Activated naive CD8-positive, alpha-beta T cell treated with anti-CD3 and anti-CD28 coated beads, Interleukin-2, amount 50 U/mL, for 24 hours (primary cell): ENCODE results near the gene CD27.

Experiments used
- ATAC-seq: fragments of 150-1000 bp; cut with Tn5 transposase; one replicate; pipeline ENCODE4 v1.10.0; 2021
- DNase-seq: peaks from one replicate; pipeline ENCODE4 v3.0.0; 2021
- H3K27ac Mint-ChIP-seq: one replicate; pipeline ENCODE4 v1.8.0; 2021; ENCODE audit warnings: mild to moderate bottlenecking, mixed read lengths
- H3K27me3 Mint-ChIP-seq: one replicate; pipeline ENCODE4 v1.8.0; 2021; ENCODE audit warnings: mixed read lengths
- H3K36me3 Mint-ChIP-seq: one replicate; pipeline ENCODE4 v1.8.0; 2021; ENCODE audit warnings: low read depth, mixed read lengths
- H3K4me1 Mint-ChIP-seq: one replicate; pipeline ENCODE4 v1.8.0; 2021; ENCODE audit warnings: mixed read lengths
- H3K4me3 Mint-ChIP-seq: one replicate; pipeline ENCODE4 v1.8.0; 2021; ENCODE audit warnings: mild to moderate bottlenecking, moderate library complexity, mixed read lengths
- H3K9me3 Mint-ChIP-seq: one replicate; pipeline ENCODE4 v1.8.0; 2021; ENCODE audit warnings: mixed read lengths

The CD27 gene

DNA sequence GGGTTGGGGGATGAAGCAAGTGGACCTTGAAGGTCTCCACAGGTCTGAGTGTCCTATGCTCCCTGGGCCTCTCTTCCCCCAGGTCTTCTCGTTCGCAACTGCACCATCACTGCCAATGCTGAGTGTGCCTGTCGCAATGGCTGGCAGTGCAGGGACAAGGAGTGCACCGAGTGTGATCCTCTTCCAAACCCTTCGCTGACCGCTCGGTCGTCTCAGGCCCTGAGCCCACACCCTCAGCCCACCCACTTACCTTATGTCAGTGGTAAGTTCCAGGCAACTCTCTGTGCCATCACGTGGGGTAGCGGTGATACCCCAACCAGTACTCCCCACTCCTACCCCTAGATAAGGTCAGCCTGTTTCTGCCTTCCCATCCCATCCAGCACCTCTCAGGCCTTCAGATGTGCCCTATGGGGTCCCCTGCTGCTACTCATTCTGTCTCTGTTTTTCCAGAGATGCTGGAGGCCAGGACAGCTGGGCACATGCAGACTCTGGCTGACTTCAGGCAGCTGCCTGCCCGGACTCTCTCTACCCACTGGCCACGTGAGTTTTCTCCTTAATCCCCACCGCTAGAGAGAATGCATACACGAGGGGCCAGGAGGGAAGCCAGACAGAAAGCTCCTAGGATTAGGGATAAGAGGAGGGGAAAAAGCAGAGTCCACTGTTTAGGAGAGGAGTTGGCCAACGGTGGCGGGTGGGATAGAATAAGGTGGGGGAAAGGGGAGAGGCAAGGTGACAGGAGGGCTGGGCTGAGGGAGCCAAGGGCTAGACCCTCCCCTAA lies 5.5 kb downstream of the CD27 start:
- peaks cover 81% of the 10 kb centered on the region for H3K4me1 Mint-ChIP-seq

DNA sequence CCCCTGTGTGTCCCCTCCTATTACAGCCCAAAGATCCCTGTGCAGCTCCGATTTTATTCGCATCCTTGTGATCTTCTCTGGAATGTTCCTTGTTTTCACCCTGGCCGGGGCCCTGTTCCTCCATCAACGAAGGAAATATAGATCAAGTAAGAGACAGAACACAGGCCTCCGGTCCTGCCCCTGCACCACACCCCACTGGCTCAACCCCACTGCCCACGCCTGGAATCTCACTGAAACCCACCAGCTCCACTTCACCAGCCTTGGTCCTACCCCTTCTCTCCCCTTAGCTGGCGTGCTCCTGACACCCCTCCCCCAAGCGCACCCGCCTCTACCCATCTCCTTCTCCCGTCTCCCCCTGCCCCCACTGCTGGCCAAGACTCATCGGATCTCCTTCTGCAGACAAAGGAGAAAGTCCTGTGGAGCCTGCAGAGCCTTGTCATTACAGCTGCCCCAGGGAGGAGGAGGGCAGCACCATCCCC lies 6.2 kb downstream of the CD27 start:
- H3K36me3 Mint-ChIP-seq = peaks cover 82% of the 10 kb centered on the region
- ATAC-seq = peak; percentile 22

More for the DNA sequence above, 5.5 kb downstream of the CD27 start:
- ATAC-seq (no peak), DNase-seq (peak; percentile 26)
- H3K9me3 Mint-ChIP-seq = no peaks in the 10 kb centered on the region
- no peaks in the 10 kb centered on the region for H3K27me3 Mint-ChIP-seq
- peak overlapping the region; percentile 98 for H3K4me3 Mint-ChIP-seq
- peaks cover 84% of the 10 kb centered on the region for H3K36me3 Mint-ChIP-seq
- H3K27ac Mint-ChIP-seq = peak overlapping the region; percentile 98

GRCh38 chr12:6451348-6452244 lies 6.8 kb downstream of the CD27 start, which contains the start of gene TAPBPL:
TAPBPL (plus strand) TSS chr12:6452042; CDS start chr12:6452249, 207 bp downstream.
- H3K9me3 Mint-ChIP-seq = no peaks in the 10 kb centered on the region
- no peaks in the 10 kb centered on the region for H3K27me3 Mint-ChIP-seq
- H3K36me3 Mint-ChIP-seq = peaks cover 79% of the 10 kb centered on the region
- DNase-seq = peak; percentile 82
- H3K4me1 Mint-ChIP-seq = peaks cover 82% of the 10 kb centered on the region
- peak within 1 kb of the TSS; percentile 98 for H3K27ac Mint-ChIP-seq
- H3K4me3 Mint-ChIP-seq = peak within 1 kb of the TSS; percentile 98
- peak; percentile 71 for ATAC-seq

More for the DNA sequence above, 6.2 kb downstream of the CD27 start:
- peak overlapping the region; percentile 98 for H3K4me3 Mint-ChIP-seq
- peak overlapping the region; percentile 98 for H3K27ac Mint-ChIP-seq
- H3K4me1 Mint-ChIP-seq = peaks cover 81% of the 10 kb centered on the region
- no peaks in the 10 kb centered on the region for H3K9me3 Mint-ChIP-seq
- DNase-seq = peak; percentile 72
- no peaks in the 10 kb centered on the region for H3K27me3 Mint-ChIP-seq

GRCh38 chr12:6452245-6452943 lies 7.6 kb downstream of the CD27 start:
- Mint-ChIP-seq H3K9me3 (no peaks in the 10 kb centered on the region), H3K4me1 (peaks cover 82% of the 10 kb centered on the region)

GRCh38 chr12:6452944-6453630 lies 8.3 kb downstream of the CD27 start:
- Mint-ChIP-seq H3K36me3 (peaks cover 76% of the 10 kb centered on the region), H3K4me3 (peak overlapping the region; percentile 98)
- ATAC-seq = no peak

More at GRCh38 chr12:6452245-6452943, 7.6 kb downstream of the CD27 start:
- DNase-seq (peak; percentile 47), ATAC-seq (no peak)
- peak overlapping the region; percentile 98 for H3K27ac Mint-ChIP-seq
- peaks cover 79% of the 10 kb centered on the region for H3K36me3 Mint-ChIP-seq
- peak overlapping the region; percentile 98 for H3K4me3 Mint-ChIP-seq
- no peaks in the 10 kb centered on the region for H3K27me3 Mint-ChIP-seq

DNA sequence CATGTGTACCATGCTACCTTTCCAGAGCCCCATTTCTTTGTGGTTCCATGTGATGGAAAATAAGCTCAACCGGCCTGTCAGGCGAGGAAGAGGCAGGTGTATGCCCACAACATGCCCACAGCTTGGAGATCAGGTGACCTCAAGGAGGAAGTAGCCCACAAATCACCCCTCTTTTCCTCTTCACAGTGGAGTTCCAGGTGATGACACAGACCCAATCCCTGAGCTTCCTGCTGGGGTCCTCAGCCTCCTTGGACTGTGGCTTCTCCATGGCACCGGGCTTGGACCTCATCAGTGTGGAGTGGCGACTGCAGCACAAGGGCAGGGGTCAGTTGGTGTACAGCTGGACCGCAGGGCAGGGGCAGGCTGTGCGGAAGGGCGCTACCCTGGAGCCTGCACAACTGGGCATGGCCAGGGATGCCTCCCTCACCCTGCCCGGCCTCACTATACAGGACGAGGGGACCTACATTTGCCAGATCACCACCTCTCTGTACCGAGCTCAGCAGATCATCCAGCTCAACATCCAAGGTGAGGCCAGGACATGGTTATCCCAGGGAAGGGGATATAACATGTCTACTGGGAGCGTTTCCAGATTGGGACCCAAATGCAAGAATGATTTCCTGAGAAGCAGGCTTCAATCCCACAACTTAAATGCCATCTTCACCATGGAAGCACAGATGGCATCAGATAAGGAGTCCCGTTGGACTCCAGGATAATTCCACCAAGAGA lies 12.6 kb downstream of the CD27 start:
- peak overlapping the region; percentile 80 for H3K27ac Mint-ChIP-seq
- no peaks in the 10 kb centered on the region for H3K27me3 Mint-ChIP-seq
- ATAC-seq (no peak), DNase-seq (no peak)
- peaks cover 88% of the 10 kb centered on the region for H3K36me3 Mint-ChIP-seq
- H3K4me3 Mint-ChIP-seq = peak overlapping the region; percentile 36
- no peaks in the 10 kb centered on the region for H3K9me3 Mint-ChIP-seq
- H3K4me1 Mint-ChIP-seq = peaks cover 91% of the 10 kb centered on the region

More at GRCh38 chr12:6452944-6453630, 8.3 kb downstream of the CD27 start:
- peak overlapping the region; percentile 98 for H3K27ac Mint-ChIP-seq
- H3K9me3 Mint-ChIP-seq = no peaks in the 10 kb centered on the region
- no peaks in the 10 kb centered on the region for H3K27me3 Mint-ChIP-seq
- DNase-seq = peak; percentile 49
- H3K4me1 Mint-ChIP-seq = peaks cover 82% of the 10 kb centered on the region

GRCh38 chr12:6458281-6459003 lies 13.7 kb downstream of the CD27 start:
- no peaks in the 10 kb centered on the region for H3K27me3 Mint-ChIP-seq
- H3K9me3 Mint-ChIP-seq = no peaks in the 10 kb centered on the region
- peaks cover 88% of the 10 kb centered on the region for H3K36me3 Mint-ChIP-seq
- DNase-seq = no peak
- H3K27ac Mint-ChIP-seq = peak overlapping the region; percentile 80
- H3K4me1 Mint-ChIP-seq = peaks cover 93% of the 10 kb centered on the region
- peak overlapping the region; percentile 18 for H3K4me3 Mint-ChIP-seq
- no peak for ATAC-seq

DNA sequence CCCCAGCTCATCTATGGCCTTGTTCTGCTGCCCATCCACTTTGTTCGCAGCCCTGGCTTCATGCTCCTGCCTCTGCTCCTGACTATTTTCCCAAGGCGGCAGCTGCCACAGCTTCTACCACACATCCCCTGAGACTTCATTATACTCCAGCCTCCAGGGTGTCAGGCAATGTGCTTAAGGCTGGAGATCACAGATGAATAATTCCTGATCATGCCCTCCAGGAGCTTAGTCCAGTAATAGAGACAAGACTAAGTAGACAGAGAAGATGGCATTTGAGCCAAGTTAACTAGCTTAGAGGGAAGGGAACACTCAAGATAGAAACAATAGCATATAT lies 14.2 kb downstream of the CD27 start:
- Mint-ChIP-seq H3K9me3 (no peaks in the 10 kb centered on the region), H3K4me1 (peaks cover 93% of the 10 kb centered on the region), H3K4me3 (peak overlapping the region; percentile 18), H3K27ac (peak overlapping the region; percentile 80), H3K27me3 (no peaks in the 10 kb centered on the region), H3K36me3 (peaks cover 87% of the 10 kb centered on the region)
- ATAC-seq = no peak
- DNase-seq = no peak

GRCh38 chr12:6460751-6461371 lies 16.1 kb downstream of the CD27 start:
- no peaks in the 10 kb centered on the region for H3K9me3 Mint-ChIP-seq
- no peaks in the 10 kb centered on the region for H3K27me3 Mint-ChIP-seq
- peaks cover 87% of the 10 kb centered on the region for H3K36me3 Mint-ChIP-seq
- ATAC-seq (peak; percentile 6), DNase-seq (peak; percentile 49)
- peak overlapping the region; percentile 83 for H3K4me3 Mint-ChIP-seq
- peak overlapping the region; percentile 100 for H3K27ac Mint-ChIP-seq
- H3K4me1 Mint-ChIP-seq = peaks cover 94% of the 10 kb centered on the region

GRCh38 chr12:6461401-6462233 lies 16.9 kb downstream of the CD27 start:
- ATAC-seq = peak; percentile 87
- no peaks in the 10 kb centered on the region for H3K9me3 Mint-ChIP-seq
- DNase-seq = peak; percentile 85

GRCh38 chr12:6462234-6462995 lies 17.7 kb downstream of the CD27 start:
- no peak for DNase-seq

More at GRCh38 chr12:6461401-6462233, 16.9 kb downstream of the CD27 start:
- Mint-ChIP-seq H3K4me3 (peak overlapping the region; percentile 83), H3K4me1 (peaks cover 94% of the 10 kb centered on the region), H3K36me3 (peaks cover 90% of the 10 kb centered on the region), H3K27ac (peak overlapping the region; percentile 100), H3K27me3 (no peaks in the 10 kb centered on the region)

More at GRCh38 chr12:6462234-6462995, 17.7 kb downstream of the CD27 start:
- Mint-ChIP-seq H3K27me3 (no peaks in the 10 kb centered on the region), H3K36me3 (peaks cover 90% of the 10 kb centered on the region), H3K4me3 (peak overlapping the region; percentile 83), H3K9me3 (no peaks in the 10 kb centered on the region), H3K27ac (peak overlapping the region; percentile 100), H3K4me1 (peaks cover 94% of the 10 kb centered on the region)
- peak; percentile 60 for ATAC-seq
